Transverse colon (tissue), 4 donors: ENCODE measurements around the gene GLIPR2.

ENCODE experiments used
- CTCF ChIP-seq, 5 experiments: fragments of 200-600 bp in 3 of 5; fragments of 450-650 bp in 2 of 5; sonication (generic) in 3 of 5; IDR thresholded peaks; 1 replicate in 2 of 5; 2 replicates in 3 of 5; pipeline ENCODE4 v1.5.1; 2016 to 2017; ENCODE audit warnings: antibody characterized with exemption in 5 of 5, inconsistent platforms in 3 of 5, mild to moderate bottlenecking in 2 of 5, moderate library complexity in 1 of 5
- POLR2A ChIP-seq: fragments of 450-650 bp; IDR thresholded peaks from one replicate; pipeline ENCODE4 v1.6.1; 2016; ENCODE audit warnings: antibody characterized with exemption, mild to moderate bottlenecking, moderate library complexity
- POLR2AphosphoS5 ChIP-seq, 3 donors: sonication (generic); formaldehyde crosslinking; IDR thresholded peaks; one replicate each; pipeline ENCODE4 v1.6.1; 2016; ENCODE audit warnings: antibody characterized with exemption in 3 of 3

GRCh38 chr9:36173861-36174260 is 37.3 kb downstream of the GLIPR2 start:
- TF ChIP-seq CTCF (IDR thresholded peaks at IDR 0.05) (no peak), POLR2A (no peak), POLR2AphosphoS5 (IDR thresholded peaks at IDR 0.05) (no peak)
